ENCODE data around the gene OR2B2. TPM values are rescaled to one million over a fixed set of nuclear protein-coding genes. Genes with fewer than 3 reads are reported as not detected.
A peak's percentile ranks its signal among the peaks of the same experiment; 100 is the strongest.

OR2B2 gene
- total RNA-seq, 2 donors from 2014 or later = not detected

GRCh38 chr6:27897580-27898206 is 14.5 kb downstream of the OR2B2 start:
- H3K9me3 Mint-ChIP-seq = no peaks in the 10 kb centered on the region
- H3K27ac Mint-ChIP-seq = no peak overlapping the region

DNA sequence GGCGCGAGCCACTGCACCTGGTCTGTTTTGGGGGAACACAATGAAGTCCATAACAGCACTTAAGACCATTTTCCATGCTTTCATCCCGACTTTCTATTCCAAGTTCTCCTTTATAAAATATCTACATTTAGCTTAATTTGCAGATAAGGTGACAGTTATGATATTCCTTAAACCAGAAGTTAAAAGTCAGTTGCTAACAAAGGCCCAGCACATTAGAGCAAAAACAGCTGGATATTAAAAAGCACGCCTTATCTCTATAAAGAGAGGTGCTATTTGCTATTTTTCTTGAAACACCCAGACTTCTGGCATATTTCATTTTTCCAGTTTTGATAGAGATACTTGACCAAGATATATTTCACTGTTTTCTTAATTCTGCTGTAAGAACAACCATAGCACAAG is 15.8 kb downstream of the OR2B2 start:
- no peaks in the 10 kb centered on the region for H3K9me3 Mint-ChIP-seq
- ATAC-seq (no peak), DNase-seq (ENCODE audit: low spot score in 2 of 2) (no peak)
- peaks cover 12 to 16% of the 10 kb centered on the region in 2 donors for H3K36me3 Mint-ChIP-seq
- no peak overlapping the region for H3K27ac Mint-ChIP-seq

More at GRCh38 chr6:27897580-27898206, 14.5 kb downstream of the OR2B2 start:
- DNase-seq (ENCODE audit: low spot score in 2 of 2) (no peak), ATAC-seq (no peak)
- H3K36me3 Mint-ChIP-seq = peaks cover 10 to 11% of the 10 kb centered on the region in 2 donors

- Mint-ChIP-seq H3K36me3 (peaks cover 12 to 24% of the 10 kb centered on the region in 2 donors), H3K27ac (no peak overlapping the region), H3K9me3 (no peaks in the 10 kb centered on the region)
- ATAC-seq (peak; percentile 4 to 21), DNase-seq (ENCODE audit: low spot score in 2 of 2) (peak; percentile 60 to 64)
Observed at GRCh38 chr6:27894839-27895762, 17.1 kb downstream of the OR2B2 start.

- DNase-seq (ENCODE audit: low spot score in 2 of 2) = peak; percentile 80 to 85
- Mint-ChIP-seq H3K27ac (no peak overlapping the region), H3K9me3 (no peaks in the 10 kb centered on the region), H3K36me3 (peaks cover 12 to 28% of the 10 kb centered on the region in 2 donors)
- ATAC-seq = peak; percentile 4 to 29
Observed at GRCh38 chr6:27893836-27894807, 18.1 kb downstream of the OR2B2 start.

DNA sequence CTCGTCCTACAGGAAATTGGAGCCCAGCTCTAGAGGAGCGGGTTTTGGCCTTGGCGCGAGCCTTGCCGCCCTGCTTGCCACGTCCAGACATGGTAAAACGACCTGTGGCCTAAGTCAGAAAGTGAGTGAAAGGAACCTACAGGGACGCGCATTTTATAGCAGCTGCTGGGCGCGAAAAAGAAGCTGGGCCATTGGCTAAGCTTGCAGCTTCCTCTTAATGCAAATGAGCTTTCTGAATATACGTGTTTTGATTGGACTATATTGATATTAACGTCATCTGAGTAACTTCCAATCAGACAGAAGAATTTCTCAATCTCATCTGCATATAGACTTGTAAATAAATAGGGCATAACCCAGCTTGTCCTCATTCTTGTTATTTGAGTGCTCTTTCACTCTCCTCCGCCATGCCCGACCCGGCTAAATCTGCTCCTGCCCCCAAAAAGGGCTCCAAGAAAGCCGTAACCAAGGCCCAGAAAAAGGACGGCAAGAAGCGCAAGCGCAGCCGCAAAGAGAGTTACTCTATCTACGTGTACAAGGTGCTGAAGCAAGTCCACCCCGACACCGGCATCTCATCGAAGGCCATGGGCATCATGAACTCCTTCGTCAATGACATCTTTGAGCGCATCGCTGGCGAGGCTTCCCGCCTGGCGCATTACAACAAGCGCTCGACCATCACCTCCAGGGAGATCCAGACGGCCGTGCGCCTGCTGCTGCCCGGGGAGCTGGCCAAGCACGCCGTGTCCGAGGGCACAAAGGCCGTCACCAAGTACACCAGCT is 18.9 kb downstream of the OR2B2 start:
- DNase-seq (ENCODE audit: low spot score in 2 of 2) (peak; percentile 93 to 96), ATAC-seq (peak; percentile 60 to 72)
- Mint-ChIP-seq H3K27ac (no peak overlapping the region), H3K9me3 (no peaks in the 10 kb centered on the region), H3K36me3 (peaks cover 12 to 28% of the 10 kb centered on the region in 2 donors)

GRCh38 chr6:27892649-27893058 is 19.5 kb downstream of the OR2B2 start:
- DNase-seq (ENCODE audit: low spot score in 2 of 2) = no peak
- Mint-ChIP-seq H3K9me3 (no peaks in the 10 kb centered on the region), H3K27ac (no peak overlapping the region), H3K36me3 (peaks cover 12 to 28% of the 10 kb centered on the region in 2 donors)
- ATAC-seq = no peak

- no peaks in the 10 kb centered on the region for H3K9me3 Mint-ChIP-seq
- no peak for DNase-seq (ENCODE audit: low spot score in 2 of 2)
- H3K27ac Mint-ChIP-seq = no peak overlapping the region
- peaks cover 12 to 28% of the 10 kb centered on the region in 2 donors for H3K36me3 Mint-ChIP-seq
- ATAC-seq = no peak
Observed at GRCh38 chr6:27891320-27891875, 20.8 kb downstream of the OR2B2 start.

DNA sequence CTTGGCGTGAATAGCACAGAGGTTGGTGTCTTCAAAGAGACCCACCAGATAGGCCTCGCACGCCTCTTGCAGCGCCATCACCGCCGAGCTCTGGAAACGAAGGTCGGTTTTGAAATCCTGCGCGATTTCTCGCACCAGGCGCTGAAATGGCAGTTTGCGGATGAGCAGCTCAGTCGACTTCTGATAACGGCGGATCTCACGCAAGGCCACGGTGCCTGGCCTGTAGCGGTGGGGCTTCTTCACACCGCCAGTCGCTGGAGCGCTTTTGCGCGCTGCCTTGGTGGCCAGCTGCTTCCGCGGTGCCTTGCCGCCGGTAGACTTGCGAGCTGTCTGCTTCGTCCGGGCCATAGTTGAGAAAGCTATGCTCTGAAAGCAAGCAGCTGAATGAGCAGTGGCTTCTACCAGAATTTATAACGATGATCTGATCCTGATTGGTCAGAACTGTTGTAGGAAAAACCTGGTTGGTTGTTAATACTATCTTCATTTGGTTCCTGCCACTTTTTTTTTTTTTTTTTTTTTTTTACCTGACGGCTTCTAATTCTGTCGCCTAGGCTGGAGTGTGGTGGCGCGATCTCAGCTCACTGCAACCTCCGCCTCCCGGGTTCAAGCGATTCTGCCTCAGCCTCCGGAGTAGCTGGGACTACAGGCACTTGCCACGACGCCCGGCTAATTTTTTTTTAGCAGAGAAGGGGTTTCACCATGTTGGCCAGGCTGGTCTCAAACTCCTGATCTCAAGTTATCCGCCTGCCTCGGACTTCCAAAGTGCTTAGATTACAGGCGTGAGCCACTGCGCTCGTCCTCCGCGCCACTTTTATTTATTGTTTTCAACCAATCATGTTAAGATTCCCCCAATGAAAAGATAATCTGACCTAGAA is 21.5 kb downstream of the OR2B2 start:
- Mint-ChIP-seq H3K36me3 (peaks cover 12 to 28% of the 10 kb centered on the region in 2 donors), H3K27ac (no peak overlapping the region), H3K9me3 (no peaks in the 10 kb centered on the region)
- peak; percentile 83 to 86 for DNase-seq (ENCODE audit: low spot score in 2 of 2)
- ATAC-seq = peak; percentile 52

GRCh38 chr6:27889628-27890444 is 22.4 kb downstream of the OR2B2 start:
- no peak for ATAC-seq
- peak in 1 of 2 donors; percentile 20 for DNase-seq (ENCODE audit: low spot score in 2 of 2)
- H3K36me3 Mint-ChIP-seq = peaks cover 12 to 28% of the 10 kb centered on the region in 2 donors
- no peak overlapping the region for H3K27ac Mint-ChIP-seq
- H3K9me3 Mint-ChIP-seq = no peaks in the 10 kb centered on the region

DNA sequence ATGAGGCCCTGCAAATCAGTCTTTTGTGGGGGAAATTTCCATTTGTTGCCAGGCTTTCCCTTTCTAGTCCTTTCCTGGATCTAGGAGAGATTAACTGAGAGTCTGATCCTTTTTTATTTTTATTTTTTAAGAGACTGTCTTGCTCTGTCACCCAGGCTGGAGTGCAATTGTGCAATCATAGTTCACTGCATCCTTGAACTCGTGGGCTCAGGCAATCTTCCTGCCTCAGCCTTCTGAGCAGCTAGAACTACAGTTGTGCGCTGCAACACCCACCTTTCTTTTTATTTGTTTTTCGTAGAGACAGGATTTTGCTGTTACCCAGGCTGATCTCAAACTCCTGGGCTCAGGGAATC is 22.9 kb downstream of the OR2B2 start:
- Mint-ChIP-seq H3K36me3 (peaks cover 12 to 28% of the 10 kb centered on the region in 2 donors), H3K27ac (no peak overlapping the region), H3K9me3 (no peaks in the 10 kb centered on the region)
- no peak for ATAC-seq
- no peak for DNase-seq (ENCODE audit: low spot score in 2 of 2)

GRCh38 chr6:27888566-27888965 is 23.6 kb downstream of the OR2B2 start:
- Mint-ChIP-seq H3K27ac (no peak overlapping the region), H3K9me3 (no peaks in the 10 kb centered on the region), H3K36me3 (peaks cover 10 to 27% of the 10 kb centered on the region in 2 donors)
- no peak for DNase-seq (ENCODE audit: low spot score in 2 of 2)
- no peak for ATAC-seq

- H3K36me3 Mint-ChIP-seq = peaks cover 0 to 9% of the 10 kb centered on the region in 2 donors
- no peaks in the 10 kb centered on the region for H3K9me3 Mint-ChIP-seq
- no peak overlapping the region for H3K27ac Mint-ChIP-seq
- no peak for ATAC-seq
- DNase-seq (ENCODE audit: low spot score in 2 of 2) = no peak
Observed at GRCh38 chr6:27886073-27886472, 26.1 kb downstream of the OR2B2 start.

- H3K27ac Mint-ChIP-seq = no peak overlapping the region
- H3K9me3 Mint-ChIP-seq = no peaks in the 10 kb centered on the region
- ATAC-seq = no peak
- DNase-seq (ENCODE audit: low spot score in 2 of 2) = no peak
- H3K36me3 Mint-ChIP-seq = no peaks in the 10 kb centered on the region
Observed at GRCh38 chr6:27883136-27883535, 29.1 kb downstream of the OR2B2 start.

DNA sequence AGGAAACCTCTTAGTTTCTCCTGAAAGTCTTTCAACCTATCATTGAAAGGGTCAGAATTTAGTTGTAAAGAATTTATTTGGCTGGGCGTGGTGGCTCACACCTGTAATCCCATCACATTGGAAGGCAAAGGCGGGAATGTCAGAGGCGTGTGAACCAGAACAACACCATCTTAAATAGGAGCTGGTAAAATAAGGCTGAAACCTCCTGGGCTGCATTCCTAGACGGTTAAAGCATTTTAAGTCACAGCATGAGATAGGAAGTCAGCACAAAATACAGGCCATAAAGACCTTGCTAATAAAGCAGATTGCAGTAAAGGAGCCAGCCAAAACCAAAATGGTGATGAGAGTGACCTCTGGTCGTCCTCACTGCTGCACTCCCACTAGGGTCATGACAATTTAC is 29.6 kb downstream of the OR2B2 start:
- no peak for DNase-seq (ENCODE audit: low spot score in 2 of 2)
- Mint-ChIP-seq H3K27ac (peak overlapping the region in 1 of 2 donors; percentile 74), H3K36me3 (no peaks in the 10 kb centered on the region), H3K9me3 (no peaks in the 10 kb centered on the region)
- ATAC-seq = no peak
